Measurements from ENCODE around the gene GOLGA6L10.
"Not testable (repeated sequence)": the region's sequence is repeated elsewhere in the genome, so short reads cannot be mapped to it uniquely, and the experiment has no call there.

DNA sequence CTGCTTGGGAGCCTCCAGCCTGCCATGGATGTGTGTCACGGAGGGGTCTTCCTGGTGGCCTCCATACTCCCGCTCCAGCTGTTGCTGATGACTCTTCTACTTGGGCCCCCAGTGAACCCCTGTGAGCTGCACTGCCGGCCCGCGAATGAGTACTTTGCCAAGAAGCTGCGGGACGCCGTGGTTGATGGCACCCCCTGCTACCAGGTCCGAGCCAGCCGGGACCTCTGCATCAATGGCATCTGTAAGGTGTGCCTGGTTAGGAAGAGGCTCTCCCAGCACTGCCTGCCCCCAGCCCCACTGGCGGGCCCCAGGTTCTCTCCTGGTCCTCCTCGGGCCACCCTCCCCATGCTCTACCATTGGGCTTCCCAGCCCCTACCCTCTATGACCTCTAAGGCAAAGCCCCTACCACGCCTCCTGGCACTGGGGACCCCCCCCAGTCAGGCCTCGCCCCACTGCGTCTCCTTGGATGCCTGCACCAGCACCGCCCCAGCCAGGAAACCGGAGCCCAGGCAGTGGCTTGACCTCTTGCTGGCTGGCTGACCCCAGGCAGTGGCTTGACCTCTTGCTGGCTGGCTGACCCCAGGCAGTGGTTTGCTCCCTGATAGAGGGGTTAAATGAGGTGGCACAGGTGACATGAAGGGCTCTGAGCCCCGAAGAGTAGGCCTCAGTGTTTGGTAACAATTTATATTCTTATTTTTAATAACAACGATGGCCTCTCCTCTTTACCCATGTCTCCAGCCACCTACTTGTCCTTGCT is 29.6 kb downstream of the GOLGA6L10 start:
- TF ChIP-seq, protein P1, sequence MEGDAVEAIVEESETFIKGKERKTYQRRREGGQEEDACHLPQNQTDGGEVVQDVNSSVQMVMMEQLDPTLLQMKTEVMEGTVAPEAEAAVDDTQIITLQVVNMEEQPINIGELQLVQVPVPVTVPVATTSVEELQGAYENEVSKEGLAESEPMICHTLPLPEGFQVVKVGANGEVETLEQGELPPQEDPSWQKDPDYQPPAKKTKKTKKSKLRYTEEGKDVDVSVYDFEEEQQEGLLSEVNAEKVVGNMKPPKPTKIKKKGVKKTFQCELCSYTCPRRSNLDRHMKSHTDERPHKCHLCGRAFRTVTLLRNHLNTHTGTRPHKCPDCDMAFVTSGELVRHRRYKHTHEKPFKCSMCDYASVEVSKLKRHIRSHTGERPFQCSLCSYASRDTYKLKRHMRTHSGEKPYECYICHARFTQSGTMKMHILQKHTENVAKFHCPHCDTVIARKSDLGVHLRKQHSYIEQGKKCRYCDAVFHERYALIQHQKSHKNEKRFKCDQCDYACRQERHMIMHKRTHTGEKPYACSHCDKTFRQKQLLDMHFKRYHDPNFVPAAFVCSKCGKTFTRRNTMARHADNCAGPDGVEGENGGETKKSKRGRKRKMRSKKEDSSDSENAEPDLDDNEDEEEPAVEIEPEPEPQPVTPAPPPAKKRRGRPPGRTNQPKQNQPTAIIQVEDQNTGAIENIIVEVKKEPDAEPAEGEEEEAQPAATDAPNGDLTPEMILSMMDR (IDR thresholded peaks at IDR 0.05) = not testable (repeated sequence)
- TF ChIP-seq POLR2AphosphoS5, EP300 (IDR thresholded peaks at IDR 0.05): not testable (repeated sequence)

Data from suprapubic skin (tissue), 4 donors.